T-helper 2 cell treated with Interferon-gamma antibody and Interleukin-4, amounts not matched to agents 100 ng/mL and 5 ng/mL, for 36 hours (primary cell): ENCODE results near the gene PRR13. TPM values are rescaled to one million over a fixed set of nuclear protein-coding genes. Genes with fewer than 3 reads are reported as not detected.
"Not testable (repeated sequence)": the region's sequence is repeated elsewhere in the genome, so short reads cannot be mapped to it uniquely, and the experiment has no call there.

Source experiments
- intact Hi-C: fragments of 100-400 bp; cut with micrococcal nuclease; formaldehyde crosslinking; loops from one replicate; pipeline ENCODE4 v1.15.1; 2023
- total RNA-seq: library from RNA; stranded (reverse); gene quantifications from 2 replicates; pipeline ENCODE4 v1.2.3, GENCODE V29; 2022

The PRR13 gene
- total RNA-seq, 1 donor from 2014 or later: 189 TPM

- intact Hi-C loops: no loop called here
Observed at GRCh38 chr12:53467880-53468279, 26.3 kb downstream of the PRR13 start.

GRCh38 chr12:53468282-53468681 lies 26.7 kb downstream of the PRR13 start:
- intact Hi-C loops: no loop called here

- intact Hi-C loops: no loop called here
Observed at GRCh38 chr12:53472056-53472582, 30.6 kb downstream of the PRR13 start.

GRCh38 chr12:53474077-53474476 lies 32.5 kb downstream of the PRR13 start:
- intact Hi-C loops: no loop called here

GRCh38 chr12:53474819-53475218 lies 33.3 kb downstream of the PRR13 start:
- intact Hi-C loops: no loop called here

GRCh38 chr12:53476769-53477209 lies 35.3 kb downstream of the PRR13 start:
- intact Hi-C loops: no loop called here

DNA sequence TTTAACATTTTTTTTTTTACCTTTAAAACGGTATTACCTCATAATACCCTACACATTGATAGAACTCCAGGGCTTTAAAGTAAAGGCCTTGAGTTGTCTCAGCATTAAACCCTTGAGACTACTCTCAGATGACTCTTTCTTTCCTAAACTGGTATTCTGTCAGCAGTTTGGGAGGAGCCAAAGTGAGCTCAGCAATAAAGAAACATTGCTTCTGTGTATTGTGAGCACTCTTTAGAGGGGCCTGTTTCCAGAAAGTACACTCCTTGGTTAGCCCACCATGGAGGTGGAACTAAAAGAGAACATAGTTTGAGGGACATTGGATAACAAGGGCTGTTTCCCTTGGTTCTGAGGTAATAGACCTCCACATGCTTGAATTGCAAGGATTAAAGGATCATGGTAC lies 37.3 kb downstream of the PRR13 start:
- intact Hi-C loops: no loop called here

- intact Hi-C loops: no loop called here
Observed at GRCh38 chr12:53479331-53479730, 37.8 kb downstream of the PRR13 start.

DNA sequence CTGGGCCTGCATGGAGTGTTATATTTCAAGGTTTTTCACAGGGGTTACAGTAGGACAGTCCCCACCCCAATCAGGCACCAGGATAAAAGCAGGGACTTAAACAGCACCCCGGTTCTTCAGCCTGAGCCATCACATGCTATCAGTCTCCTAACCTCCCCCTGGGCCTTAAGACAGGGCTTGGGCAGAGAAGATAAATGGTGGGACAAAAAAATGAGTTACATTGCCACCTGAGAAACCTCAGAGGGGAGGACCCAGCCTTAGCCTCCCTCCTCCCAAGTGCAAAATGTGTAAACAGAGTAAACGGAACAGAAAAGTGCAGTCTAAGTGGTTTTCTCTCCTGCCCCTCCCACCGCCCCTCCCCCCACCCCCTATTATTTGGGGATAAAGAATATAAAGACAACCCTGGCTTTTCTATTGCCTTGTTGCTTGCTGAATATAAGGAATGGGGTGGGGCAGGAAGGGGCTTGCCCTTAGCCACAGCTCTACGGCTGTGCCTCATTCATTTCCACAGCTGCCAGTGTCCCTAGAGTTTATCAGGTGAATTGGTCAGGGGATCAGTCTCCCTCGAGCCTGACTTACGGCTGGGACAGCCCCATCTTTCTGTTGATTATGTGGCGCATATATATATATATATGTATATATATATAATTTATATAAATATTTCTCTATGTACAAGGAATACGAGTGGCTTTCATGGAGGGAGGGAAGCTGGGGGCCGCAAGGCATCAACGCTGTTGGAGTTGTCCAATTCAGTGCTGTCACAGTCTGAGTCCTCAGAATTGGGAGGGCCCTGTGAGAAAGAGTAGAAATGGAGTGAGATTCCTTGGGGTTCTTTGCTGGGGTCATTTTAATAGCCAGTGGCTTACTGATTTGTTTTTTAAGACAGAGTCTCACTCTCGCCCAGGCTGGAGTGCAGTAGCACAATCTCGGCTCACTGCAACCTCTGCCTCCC lies 39.2 kb downstream of the PRR13 start:
- intact Hi-C loops: no loop called here

GRCh38 chr12:53481458-53481857 lies 39.9 kb downstream of the PRR13 start:
- intact Hi-C loops: not testable (repeated sequence)

DNA sequence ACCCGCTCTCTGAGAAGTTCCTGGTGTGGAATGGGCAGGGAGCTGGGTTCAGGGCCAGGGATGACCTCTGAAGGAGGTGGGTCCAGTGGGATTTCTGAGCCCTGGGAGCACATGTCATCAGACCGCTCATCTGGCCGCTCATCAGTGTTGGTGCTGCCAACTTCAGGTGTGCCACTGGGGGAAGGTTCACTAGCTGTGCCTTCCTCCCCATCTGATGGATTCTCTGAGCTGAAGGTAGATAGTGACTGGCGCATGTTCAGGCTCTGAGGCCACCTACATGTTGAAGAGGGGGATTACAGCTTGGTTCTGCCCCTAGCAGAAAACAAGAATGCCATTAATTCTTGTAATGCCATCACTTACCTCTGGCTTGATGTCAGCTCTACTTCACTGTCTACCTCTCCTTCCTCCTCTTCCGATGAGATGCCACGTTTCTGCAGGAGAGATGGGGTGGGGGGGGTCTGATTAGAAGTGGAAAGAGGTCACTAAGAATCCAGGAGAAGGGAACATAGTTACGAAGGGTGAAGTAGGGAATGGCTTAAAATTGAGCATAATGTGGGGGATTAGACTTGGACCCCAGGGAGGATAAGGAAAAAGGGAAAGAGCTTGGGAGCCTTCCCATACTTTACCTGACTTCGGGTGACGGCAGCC lies 40.5 kb downstream of the PRR13 start:
- intact Hi-C loops: no loop called here

DNA sequence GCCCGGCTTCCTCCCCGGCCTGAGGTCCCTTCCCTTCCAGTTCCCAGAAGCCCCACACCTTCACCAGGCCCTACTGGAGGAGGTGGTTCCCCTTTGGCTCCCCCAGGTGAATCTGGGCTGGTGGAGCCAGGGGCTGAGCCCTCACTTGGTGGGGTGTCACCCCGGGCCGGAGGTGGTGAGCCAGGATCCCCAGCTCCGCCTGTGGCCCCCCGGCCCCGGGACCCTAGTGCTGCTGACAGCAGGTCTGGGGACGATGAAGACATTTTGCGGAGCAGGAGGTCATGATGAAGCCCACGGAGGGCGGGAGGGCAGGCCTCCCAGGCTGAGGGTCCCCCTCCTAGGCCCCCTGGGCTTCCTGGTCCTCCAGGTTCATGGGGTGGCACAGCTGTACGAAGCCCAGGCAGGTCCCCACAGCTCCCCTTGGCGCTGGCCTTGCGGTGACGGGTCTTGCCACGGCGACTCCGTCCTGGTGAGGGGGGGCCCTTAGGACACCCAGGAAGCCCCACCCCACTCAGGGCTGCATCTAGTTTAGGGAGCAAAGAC lies 41.2 kb downstream of the PRR13 start:
- intact Hi-C loops: no loop called here

- intact Hi-C loops: no loop called here
Observed at GRCh38 chr12:53483225-53483978, 41.9 kb downstream of the PRR13 start.

GRCh38 chr12:53483979-53484377 lies 42.4 kb downstream of the PRR13 start:
- intact Hi-C loops: no loop called here

DNA sequence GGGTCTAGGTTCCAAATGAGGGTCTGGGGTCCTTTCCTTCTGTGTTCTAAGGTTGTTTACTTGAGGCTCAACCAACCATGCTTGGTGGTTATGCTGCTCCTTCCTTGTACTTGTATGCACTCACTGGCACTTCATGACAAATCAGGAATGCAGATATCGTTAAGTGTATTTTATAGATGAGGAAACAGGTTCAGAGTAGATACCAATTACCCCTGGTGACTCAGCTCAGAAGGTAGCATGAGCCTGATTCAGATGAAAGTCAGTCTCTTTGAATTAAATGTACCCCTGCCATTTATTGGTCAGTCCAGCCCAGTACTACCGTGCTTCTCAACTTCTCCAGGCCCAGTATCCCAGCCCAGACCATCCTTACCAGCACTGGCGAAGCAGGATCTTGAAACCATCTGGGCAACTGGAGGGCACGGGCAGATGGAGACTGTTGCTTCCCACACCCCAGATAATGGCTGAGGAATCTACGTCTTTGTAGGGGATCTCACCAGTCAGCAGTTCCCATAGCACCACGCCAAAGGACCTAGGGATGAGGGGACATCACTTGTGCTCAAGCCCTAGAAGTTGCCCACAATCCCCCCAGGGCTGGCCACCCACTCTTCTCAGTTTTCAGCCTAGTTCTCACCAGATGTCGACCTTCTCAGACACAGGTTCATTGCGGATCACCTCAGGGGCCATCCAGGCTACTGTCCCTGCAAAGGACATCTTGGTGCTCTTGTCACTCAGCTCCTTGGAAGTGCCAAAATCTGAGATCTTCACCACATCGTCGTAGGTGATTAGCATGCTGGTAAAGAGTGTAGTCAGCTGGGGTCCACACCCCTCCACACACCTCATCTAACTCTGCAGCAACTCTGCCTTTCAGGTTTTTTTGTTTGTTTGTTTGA lies 43.4 kb downstream of the PRR13 start:
- intact Hi-C loops: no loop called here

GRCh38 chr12:53485955-53486735 lies 44.6 kb downstream of the PRR13 start:
- intact Hi-C loops: no loop called here

GRCh38 chr12:53486736-53487487 lies 45.4 kb downstream of the PRR13 start:
- intact Hi-C loops: no loop called here

- intact Hi-C loops: no loop called here
Observed at GRCh38 chr12:53489242-53489864, 47.8 kb downstream of the PRR13 start.
